ENCODE data around the gene AFDN. TPM values are rescaled to one million over a fixed set of nuclear protein-coding genes. Genes with fewer than 3 reads are reported as not detected.
A peak's percentile ranks its signal among the peaks of the same experiment; 100 is the strongest.

AFDN gene
- total RNA-seq, 1 experiment from 2014 or later: 16.8 TPM

DNA sequence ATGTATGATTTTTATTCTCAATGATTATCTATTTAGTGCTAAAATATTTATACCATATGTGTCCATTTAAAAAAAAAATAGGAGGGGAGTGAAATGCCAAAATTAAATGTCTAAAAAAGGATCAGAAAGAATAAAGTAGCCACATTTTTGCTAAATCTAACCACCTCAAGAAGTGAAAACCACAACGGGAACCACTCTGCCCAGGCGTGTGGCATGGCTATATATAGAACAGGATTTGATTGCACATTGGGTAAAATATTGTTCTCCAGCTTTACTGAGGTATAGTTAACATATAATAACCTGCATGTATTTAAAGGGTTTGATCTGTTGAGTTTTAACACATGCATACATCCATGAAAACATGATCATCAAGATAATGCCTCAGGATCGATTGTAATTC lies 19.0 kb upstream of the AFDN start:
- DNase-seq (ENCODE audit: low read depth): no peak
- in situ Hi-C loops (cut with HindIII; ENCODE audit: low pct_unique_long_range_greater_than_20kb, low sequenced_read_pairs): no loop called here

DNA sequence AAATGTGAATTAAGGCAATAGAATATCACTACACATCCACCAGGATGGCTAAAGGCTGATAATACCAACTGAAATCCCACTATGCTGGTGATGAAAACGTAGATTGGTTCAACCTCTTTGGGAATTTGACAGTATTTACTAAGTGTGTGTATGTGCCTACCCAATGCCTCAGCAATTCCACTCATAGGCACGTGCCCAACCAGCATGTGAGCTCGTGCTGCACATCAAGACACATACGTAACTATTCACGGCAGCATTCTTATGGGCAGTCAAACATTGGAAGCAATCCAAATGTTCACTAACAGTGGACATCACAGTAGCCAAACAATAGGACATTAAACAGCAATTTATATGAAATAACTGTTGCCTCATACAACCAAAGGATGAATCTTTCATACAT lies 15.7 kb upstream of the AFDN start:
- in situ Hi-C loops (cut with HindIII; ENCODE audit: low pct_unique_long_range_greater_than_20kb, low sequenced_read_pairs): no loop called here
- DNase-seq (ENCODE audit: low read depth): no peak

DNA sequence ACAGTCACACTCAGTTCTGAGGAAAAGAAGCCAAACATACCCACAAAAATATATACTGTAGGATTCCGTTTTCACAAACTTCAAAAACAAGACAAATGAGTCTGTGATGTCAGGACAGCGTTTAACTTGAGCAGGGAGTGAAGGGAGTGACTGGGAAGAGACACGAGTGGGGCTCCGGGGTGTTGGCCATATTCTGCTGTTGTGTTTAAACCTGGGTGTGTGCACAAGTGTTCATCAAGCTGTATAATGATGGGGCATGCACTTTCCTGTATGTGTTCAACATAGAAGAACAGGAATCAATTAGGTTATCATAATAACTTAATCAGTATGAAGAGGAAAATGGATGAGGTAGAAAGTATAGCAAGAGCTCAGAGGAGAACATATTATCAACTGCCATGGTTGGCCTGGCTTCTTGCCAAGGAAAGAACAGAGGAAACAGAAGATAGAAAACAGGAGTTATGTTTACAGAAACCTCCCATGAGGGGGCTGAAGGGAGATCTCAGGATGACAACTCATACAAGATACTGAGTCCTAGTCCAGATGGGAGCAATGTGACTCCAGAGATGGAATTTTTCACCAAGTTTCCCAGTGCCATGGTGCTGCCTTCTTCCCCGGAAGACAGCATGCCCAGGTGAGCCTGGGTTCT lies 15.1 kb upstream of the AFDN start:
- DNase-seq (ENCODE audit: low read depth): no peak
- in situ Hi-C loops (cut with HindIII; ENCODE audit: low pct_unique_long_range_greater_than_20kb, low sequenced_read_pairs): no loop called here

DNA sequence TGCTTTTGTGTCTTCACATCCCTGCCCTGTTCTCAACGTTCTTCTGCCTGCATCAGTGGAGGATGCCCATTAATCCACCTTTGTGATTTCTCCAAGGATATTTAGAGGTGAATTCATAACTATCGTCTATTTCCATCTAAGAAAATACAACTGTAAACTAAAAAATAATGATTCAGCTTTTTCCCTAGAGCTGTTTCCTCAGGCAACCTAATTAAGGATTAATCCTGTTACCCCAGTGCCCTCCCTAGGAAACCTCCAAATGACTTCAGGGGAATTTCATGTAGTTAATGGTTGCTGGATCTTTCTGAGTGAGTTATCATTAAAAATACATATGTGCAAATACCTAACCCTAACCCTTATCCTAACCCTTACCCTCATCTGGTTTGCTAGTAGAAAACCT lies 14.6 kb upstream of the AFDN start:
- DNase-seq (ENCODE audit: low read depth): no peak
- in situ Hi-C loops (cut with HindIII; ENCODE audit: low pct_unique_long_range_greater_than_20kb, low sequenced_read_pairs): no loop called here

DNA sequence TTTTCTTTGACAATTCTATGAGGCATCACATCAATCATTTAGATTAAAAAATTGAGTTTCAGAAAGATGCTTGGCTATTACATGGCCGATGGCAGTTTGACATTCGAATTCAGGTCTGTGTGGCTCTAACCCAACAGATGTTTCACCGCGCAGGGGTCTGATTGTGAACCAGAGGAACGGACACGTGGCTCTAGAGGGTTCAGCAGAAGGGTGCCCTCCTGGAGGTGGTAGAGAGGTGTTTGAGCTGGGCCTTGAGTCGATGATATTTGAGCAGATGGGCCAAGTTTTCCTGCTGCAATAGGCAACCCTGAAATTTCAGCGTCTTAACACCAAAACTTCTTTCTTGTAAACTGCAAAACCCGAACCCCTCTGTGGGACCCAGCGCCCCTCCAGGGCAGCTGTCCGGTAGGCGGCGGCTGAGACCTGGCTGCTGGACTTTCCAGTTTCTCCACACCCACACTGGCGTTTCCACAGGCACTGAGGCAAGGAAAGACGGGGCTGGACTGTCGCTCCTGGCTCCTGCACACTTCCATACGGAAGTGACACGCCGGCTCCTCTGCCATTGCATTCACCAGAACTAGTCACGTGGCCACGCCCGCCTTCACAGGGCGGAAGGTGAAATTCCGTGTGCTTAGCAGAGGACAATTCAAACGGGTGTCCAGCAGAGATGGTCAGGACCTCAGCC lies 11.3 kb upstream of the AFDN start:
- peak; percentile 73 for DNase-seq (ENCODE audit: low read depth)
- in situ Hi-C loops (cut with HindIII; ENCODE audit: low pct_unique_long_range_greater_than_20kb, low sequenced_read_pairs): no loop called here

DNA sequence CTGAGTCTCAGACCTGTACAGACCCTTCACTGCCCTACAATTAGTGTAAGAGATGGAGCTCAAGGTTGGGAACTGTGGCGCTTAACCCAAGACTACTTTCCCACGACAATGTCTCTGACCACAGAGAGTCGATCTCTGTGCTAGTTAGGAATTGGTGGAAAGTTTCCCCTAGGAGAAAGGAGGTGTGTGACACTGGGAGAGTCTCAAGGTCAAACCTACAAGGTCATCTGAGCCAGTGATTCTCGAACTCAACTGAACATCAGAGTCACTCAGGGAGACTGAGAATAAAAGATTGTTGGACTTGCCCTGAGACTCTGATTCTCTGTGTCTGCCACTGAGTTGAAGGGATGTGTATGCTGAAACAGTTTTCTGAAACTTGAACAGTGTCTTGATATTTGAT lies 9.7 kb upstream of the AFDN start:
- in situ Hi-C loops (cut with HindIII; ENCODE audit: low pct_unique_long_range_greater_than_20kb, low sequenced_read_pairs): no loop called here
- no peak for DNase-seq (ENCODE audit: low read depth)

DNA sequence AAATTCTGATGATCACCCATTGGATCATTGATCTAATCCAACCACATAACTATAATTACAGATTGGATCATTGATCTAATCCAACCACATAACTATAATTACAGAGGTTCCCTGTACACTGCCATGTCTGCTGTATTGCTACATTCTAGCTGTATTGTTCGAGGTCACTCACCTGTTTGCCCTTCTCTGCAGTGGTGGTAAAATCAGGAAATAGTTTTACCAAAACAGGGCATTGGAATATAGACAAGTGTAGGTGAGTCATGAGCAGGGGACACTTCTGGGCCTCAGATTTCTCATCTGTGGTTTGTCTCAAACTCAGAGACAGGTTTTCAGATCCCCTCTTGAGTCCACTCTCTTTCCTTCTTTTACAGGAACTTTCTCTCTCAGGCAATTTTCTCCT lies 9.0 kb upstream of the AFDN start:
- DNase-seq (ENCODE audit: low read depth): no peak
- in situ Hi-C loops (cut with HindIII; ENCODE audit: low pct_unique_long_range_greater_than_20kb, low sequenced_read_pairs): no loop called here

DNA sequence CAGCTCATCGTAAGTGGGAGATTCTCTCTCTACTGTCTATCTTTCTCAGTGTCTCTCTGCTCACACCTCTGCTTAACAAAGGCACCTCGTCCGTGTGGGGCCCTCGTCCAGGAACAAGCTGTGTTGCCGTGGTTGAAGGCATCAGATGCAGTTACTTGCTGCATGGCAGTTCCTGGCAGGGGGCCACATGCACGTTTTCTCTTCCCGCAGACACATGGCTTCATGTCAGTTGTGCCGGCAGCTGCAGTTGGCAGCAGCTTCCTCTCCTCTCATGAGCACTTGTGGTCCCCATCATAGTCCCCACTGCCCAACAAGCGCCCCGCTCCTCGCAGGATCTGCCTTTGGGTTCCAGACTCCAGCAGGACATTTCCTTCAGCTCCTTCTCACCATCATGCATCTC lies 7.1 kb upstream of the AFDN start:
- no peak for DNase-seq (ENCODE audit: low read depth)
- in situ Hi-C loops (cut with HindIII; ENCODE audit: low pct_unique_long_range_greater_than_20kb, low sequenced_read_pairs): no loop called here

DNA sequence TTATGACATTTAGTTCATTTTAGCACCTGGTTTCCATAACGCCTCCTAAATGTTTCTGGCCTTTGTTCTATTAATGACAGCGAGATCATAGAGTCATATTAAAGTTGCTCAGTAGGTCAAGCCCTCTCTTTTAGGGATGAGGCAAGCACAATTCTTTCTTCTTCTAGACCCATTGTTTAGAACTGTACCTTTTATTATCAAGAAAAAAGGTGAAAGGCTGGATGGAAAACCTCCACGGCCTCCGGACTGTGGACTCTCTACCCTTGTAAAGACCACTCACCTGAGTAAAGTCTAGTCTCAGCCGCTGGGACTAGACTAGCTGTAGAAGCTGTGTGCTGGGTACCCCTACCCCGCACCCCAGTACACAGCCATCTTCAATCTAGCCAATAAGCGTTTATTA lies 6.0 kb upstream of the AFDN start:
- DNase-seq (ENCODE audit: low read depth): no peak
- in situ Hi-C loops (cut with HindIII; ENCODE audit: low pct_unique_long_range_greater_than_20kb, low sequenced_read_pairs): no loop called here

DNA sequence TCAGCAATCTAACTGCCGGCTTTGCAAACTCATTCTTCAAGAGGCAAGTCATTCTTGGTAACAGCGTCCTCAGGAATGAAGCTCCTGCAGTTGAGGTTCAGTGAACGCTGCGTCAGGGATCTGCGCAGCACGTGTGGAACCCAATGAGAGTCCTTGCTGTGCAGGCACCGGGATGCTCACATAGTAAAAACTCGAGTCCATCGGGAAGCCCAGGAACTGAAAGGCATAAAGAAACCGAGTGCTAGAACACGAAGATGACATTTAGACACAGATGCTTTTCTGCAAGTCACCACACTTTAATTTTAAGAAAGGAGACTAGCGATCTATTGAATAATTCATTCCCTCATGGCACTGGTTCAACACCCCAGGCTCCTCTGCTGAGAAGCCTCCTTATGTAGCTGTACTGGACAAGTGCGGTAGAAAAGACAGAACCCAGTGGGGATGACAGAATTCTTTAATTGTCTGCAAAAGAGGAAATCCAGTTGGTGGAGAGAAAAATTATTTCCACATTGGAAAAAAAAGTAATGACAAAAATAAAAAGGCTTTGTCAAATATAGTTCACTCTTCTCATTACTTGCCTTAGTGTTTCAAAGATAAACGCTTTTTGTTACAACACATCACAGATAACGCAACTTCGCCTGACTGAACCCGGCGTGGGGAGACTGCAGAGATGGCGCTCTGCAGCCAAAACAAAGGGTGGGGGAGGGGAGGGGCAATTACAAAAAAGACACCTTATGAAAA lies 1.9 kb upstream of the AFDN start:
- in situ Hi-C loops (cut with HindIII; ENCODE audit: low pct_unique_long_range_greater_than_20kb, low sequenced_read_pairs): no loop called here
- peak; percentile 38 for DNase-seq (ENCODE audit: low read depth)

DNA sequence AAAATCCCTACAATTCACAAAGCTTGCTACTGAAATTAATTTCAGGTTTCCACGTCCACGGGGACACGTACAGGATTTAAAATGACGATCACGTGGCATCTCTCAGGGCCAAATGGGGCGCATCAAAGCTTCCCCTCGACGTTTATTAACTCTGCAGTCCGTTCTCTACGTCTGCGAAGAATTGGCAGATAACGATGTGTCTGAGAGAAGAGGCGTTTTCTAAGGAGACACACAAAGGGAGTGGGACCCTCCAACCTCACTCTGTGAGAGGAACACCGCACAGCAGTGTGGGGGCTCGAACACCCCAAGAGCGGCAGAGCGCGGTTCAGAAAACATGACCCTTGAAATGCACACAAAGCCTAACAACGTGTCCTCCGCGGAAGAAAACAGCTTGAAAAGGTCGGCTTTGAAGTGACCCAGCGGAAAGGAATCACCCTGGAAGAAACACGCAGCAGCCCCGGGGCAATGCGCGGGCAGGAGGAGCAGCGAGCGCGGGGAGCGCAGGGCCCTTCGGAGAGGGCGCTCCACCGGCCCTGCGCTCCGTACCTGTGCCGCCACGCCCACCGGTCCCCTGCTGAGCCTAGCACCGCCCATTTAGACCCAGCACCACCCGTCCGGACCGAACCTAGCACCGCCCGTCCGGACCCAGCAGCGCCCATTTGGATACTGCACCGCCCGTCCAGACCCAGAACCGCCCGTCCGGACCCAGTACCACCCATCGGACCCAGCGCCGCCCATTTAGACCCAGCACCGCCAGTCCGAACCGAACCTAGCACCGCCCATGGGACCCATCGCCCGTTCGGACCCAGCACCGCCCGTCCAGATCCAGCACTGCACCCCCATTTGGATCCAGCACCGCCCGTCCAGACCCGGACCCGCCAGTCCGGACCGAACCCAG lies 1.1 kb upstream of the AFDN start:
- peak; percentile 22 for DNase-seq (ENCODE audit: low read depth)
- in situ Hi-C loops (cut with HindIII; ENCODE audit: low pct_unique_long_range_greater_than_20kb, low sequenced_read_pairs): no loop called here

DNA sequence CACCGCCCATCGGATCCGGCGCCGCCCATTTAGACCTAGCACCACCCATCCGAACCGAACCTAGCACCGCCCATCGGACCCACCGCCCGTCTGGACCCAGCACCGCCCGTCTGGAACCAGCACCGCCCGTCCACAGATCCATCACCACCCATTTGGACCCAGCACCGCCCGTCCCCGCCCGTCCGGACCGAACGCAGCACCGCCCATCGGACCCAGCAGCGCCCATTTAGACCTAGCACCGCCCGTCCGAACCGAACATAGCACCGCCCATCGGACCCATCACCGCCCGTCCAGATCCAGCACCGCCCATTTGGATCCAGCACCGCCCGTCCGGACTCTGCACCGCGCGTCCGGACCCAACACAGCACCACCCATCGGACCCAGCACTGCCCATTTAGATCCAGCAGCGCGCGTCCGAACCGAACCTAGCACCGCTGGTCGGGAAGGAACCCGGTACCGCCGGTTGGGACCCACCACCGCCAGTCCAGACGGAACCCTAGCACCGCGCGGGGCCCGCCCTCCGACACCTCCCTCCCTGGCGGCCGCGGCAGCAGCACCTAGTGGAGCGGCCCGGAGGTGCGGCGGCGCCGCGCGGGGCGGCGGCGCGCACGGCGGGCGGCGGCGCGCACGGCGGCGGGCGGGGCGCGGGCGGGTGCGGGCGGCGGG lies 348 bp upstream of the AFDN start:
- in situ Hi-C loops (cut with HindIII; ENCODE audit: low pct_unique_long_range_greater_than_20kb, low sequenced_read_pairs): no loop called here
- peak; percentile 19 for DNase-seq (ENCODE audit: low read depth)

DNA sequence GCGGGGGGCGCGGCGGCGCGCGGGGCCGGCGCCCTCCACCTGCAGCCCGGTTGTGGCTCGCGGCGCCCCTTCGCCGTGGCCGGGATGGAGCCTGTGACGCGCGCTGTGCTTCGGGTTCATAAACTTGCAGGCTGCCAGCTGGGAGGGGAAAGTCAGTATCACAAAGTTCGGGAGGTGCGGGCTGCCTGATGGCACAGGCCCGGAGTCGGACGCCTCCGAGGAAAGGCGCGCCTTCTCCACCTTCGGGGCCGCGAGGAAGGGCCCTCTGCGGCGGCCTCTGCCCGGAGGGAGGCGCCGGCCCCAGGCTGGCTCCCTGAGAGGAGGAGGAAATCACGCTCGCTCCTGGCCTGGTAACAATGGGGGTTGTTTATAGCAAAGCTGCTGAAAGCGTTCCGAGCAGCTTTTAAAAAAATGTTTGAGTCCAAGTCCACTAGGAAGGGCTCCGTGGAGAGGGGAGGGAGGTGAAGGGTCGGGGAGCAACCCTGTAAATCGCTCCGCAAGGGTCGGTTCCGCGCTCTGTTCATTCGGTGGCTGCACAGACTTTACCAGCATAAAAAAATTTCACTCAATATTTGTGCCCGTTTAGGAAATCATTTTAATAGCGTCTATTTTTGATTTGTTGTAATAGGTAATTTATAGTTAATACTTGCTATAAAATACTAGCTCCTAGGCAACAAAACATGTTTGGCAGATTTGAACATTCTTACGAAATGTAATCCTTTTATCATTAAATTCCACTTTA lies 1.0 kb downstream of the AFDN start:
- in situ Hi-C loops (cut with HindIII; ENCODE audit: low pct_unique_long_range_greater_than_20kb, low sequenced_read_pairs): no loop called here
- peak; percentile 41 for DNase-seq (ENCODE audit: low read depth)

DNA sequence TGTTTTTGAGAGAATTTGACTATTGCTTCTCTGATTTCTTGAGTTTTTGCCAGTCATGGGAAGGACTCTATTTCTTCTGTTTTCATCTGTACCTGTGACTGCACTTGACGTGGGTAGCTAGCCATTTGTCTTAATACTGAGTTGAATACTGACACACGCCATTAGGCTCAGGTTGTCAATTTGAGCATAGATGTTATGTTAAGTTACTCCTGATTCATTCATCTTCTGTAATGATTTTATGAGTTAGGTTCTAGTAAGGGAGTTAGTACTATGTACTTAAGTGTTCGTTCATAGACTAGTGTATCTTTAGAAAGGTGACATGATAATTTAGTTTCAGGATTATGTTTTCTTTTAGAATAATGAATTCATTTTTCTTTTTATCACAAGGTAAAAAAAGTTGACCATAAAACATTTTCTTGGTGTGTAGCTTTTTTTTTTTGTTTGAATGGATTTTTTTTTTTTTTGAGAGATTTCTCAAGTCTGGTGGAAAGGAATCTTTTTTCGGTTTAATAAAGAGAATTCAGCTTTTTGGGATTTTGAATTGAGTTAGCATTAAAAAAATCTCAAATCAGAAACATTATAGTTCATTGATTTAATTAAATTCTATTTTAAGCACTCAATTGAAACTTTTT lies 1.7 kb downstream of the AFDN start:
- in situ Hi-C loops (cut with HindIII; ENCODE audit: low pct_unique_long_range_greater_than_20kb, low sequenced_read_pairs): no loop called here
- DNase-seq (ENCODE audit: low read depth): no peak

DNA sequence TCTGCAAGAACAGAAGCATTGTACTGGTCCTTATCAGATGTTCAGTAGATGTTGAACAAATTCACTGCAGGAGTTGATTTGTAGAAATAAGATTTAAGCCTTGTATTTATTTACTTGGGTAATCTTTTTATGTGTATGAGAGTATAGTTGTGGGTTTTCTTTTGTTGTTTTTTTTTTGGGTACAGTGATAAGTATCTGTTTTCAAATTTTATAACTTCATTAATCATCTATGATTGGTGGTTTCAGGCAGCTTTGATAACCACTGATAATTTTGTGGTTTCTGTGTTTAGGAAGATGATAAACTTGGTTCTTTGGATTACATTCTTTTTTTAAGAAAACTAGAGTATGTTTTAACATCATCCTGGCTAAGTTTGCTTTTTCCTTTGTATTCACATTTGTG lies 2.8 kb downstream of the AFDN start:
- DNase-seq (ENCODE audit: low read depth): no peak
- in situ Hi-C loops (cut with HindIII; ENCODE audit: low pct_unique_long_range_greater_than_20kb, low sequenced_read_pairs): no loop called here

DNA sequence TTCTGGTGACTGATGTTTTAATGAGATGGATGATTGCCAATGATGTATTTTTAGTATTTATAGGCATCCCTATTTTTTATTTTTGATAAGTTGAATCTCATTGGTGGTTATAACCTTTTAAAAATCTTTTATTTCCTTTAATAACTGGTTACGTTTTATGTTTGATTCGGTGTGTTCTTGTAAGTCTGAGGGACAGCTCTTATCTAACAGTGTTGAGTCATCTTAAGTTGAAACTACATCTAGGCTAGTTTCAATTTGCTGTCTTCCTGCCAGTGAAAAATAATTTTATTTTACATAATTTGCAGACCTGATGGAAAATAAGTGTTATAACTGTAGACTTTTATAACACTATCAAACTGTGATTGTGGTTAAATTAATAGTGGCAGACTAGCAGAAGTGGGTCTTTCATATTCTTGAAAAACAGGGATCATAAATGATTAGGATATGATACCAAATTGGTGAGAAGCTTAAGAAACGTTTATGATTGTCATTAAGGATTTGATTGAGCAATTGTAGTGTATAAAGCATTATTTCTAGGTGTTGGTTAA lies 4.6 kb downstream of the AFDN start:
- in situ Hi-C loops (cut with HindIII; ENCODE audit: low pct_unique_long_range_greater_than_20kb, low sequenced_read_pairs): no loop called here
- DNase-seq (ENCODE audit: low read depth): no peak

Measured in Caki2 (cell line).